ENCODE measurements around the gene SLC22A23.

Gene SLC22A23

DNA sequence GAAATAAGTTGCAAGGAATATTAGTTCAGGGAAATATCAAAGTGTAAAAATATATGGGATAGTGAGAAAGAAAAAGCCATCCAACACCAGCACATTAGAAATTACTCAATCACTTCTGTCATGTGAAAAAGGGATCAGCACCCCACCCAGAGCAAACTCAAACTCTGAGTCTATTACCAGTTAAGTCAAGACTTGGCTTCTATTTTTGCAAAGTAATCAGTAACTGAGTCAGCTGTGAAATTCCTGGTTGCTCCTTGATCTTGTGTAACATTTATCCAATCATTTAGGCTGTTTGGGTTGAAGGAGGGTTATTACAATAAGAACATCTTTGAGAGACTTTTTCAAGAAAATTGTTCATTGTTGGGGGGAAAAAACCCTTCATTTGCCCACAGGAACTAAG, 51.2 kb downstream of the SLC22A23 start:
- H3K27me3 ChIP-seq (ENCODE audit: control insufficient read depth, insufficient read depth, low read length) = no peaks in the 10 kb centered on the region
- peaks cover 4% of the 10 kb centered on the region for H3K4me1 ChIP-seq (ENCODE audit: control insufficient read depth, insufficient read depth, low read length)
- H3K9me3 ChIP-seq (ENCODE audit: control insufficient read depth, insufficient read depth, low read length) = no peaks in the 10 kb centered on the region
- no peak overlapping the region for H3K9ac ChIP-seq (ENCODE audit: low read depth, low read length)
- H3K4me3 ChIP-seq (ENCODE audit: low read depth, low read length) = no peak overlapping the region
- no peaks in the 10 kb centered on the region for H3K36me3 ChIP-seq (ENCODE audit: control insufficient read depth, insufficient read depth, low read length)

DNA sequence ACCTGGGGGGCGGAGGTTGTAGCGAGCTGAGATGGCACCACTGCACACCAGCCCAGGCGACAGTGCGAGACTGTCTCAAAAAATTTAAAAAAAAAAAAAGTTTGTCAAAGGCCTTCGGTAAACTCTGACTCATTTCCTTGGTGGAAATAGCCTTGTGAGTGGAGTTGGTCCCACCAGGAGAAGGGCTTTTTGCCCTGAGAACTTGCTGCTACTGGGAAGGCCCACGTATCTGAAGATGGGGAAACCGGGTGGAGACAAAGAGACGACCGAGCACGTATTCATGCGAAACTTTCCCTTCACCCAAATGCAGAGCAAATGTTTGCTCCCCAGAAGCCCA, 51.7 kb downstream of the SLC22A23 start:
- H3K36me3 ChIP-seq (ENCODE audit: control insufficient read depth, insufficient read depth, low read length) = no peaks in the 10 kb centered on the region
- no peaks in the 10 kb centered on the region for H3K9me3 ChIP-seq (ENCODE audit: control insufficient read depth, insufficient read depth, low read length)
- H3K4me1 ChIP-seq (ENCODE audit: control insufficient read depth, insufficient read depth, low read length) = peaks cover 4% of the 10 kb centered on the region
- H3K27me3 ChIP-seq (ENCODE audit: control insufficient read depth, insufficient read depth, low read length) = no peaks in the 10 kb centered on the region
- H3K9ac ChIP-seq (ENCODE audit: low read depth, low read length) = no peak overlapping the region
- H3K4me3 ChIP-seq (ENCODE audit: low read depth, low read length) = no peak overlapping the region

- Histone ChIP-seq H3K36me3 (ENCODE audit: control insufficient read depth, insufficient read depth, low read length) (no peaks in the 10 kb centered on the region), H3K9me3 (ENCODE audit: control insufficient read depth, insufficient read depth, low read length) (no peaks in the 10 kb centered on the region), H3K9ac (ENCODE audit: low read depth, low read length) (no peak overlapping the region), H3K4me3 (ENCODE audit: low read depth, low read length) (no peak overlapping the region), H3K4me1 (ENCODE audit: control insufficient read depth, insufficient read depth, low read length) (no peaks in the 10 kb centered on the region), H3K27me3 (ENCODE audit: control insufficient read depth, insufficient read depth, low read length) (no peaks in the 10 kb centered on the region)
These were observed 53.3 kb downstream of the SLC22A23 start for GRCh38 chr6:3403238-3404173.

- Histone ChIP-seq H3K9me3 (ENCODE audit: control insufficient read depth, insufficient read depth, low read length) (no peaks in the 10 kb centered on the region), H3K4me1 (ENCODE audit: control insufficient read depth, insufficient read depth, low read length) (no peaks in the 10 kb centered on the region), H3K36me3 (ENCODE audit: control insufficient read depth, insufficient read depth, low read length) (no peaks in the 10 kb centered on the region)
These were observed 54.3 kb downstream of the SLC22A23 start for GRCh38 chr6:3402310-3403237.

GRCh38 chr6:3400162-3400561, 56.7 kb downstream of the SLC22A23 start:
- Histone ChIP-seq H3K9ac (ENCODE audit: low read depth, low read length) (no peak overlapping the region), H3K9me3 (ENCODE audit: control insufficient read depth, insufficient read depth, low read length) (no peaks in the 10 kb centered on the region), H3K4me1 (ENCODE audit: control insufficient read depth, insufficient read depth, low read length) (no peaks in the 10 kb centered on the region), H3K27me3 (ENCODE audit: control insufficient read depth, insufficient read depth, low read length) (no peaks in the 10 kb centered on the region), H3K4me3 (ENCODE audit: low read depth, low read length) (no peak overlapping the region), H3K36me3 (ENCODE audit: control insufficient read depth, insufficient read depth, low read length) (no peaks in the 10 kb centered on the region)

More at GRCh38 chr6:3402310-3403237, 54.3 kb downstream of the SLC22A23 start:
- Histone ChIP-seq H3K9ac (ENCODE audit: low read depth, low read length) (no peak overlapping the region), H3K27me3 (ENCODE audit: control insufficient read depth, insufficient read depth, low read length) (no peaks in the 10 kb centered on the region), H3K4me3 (ENCODE audit: low read depth, low read length) (no peak overlapping the region)

DNA sequence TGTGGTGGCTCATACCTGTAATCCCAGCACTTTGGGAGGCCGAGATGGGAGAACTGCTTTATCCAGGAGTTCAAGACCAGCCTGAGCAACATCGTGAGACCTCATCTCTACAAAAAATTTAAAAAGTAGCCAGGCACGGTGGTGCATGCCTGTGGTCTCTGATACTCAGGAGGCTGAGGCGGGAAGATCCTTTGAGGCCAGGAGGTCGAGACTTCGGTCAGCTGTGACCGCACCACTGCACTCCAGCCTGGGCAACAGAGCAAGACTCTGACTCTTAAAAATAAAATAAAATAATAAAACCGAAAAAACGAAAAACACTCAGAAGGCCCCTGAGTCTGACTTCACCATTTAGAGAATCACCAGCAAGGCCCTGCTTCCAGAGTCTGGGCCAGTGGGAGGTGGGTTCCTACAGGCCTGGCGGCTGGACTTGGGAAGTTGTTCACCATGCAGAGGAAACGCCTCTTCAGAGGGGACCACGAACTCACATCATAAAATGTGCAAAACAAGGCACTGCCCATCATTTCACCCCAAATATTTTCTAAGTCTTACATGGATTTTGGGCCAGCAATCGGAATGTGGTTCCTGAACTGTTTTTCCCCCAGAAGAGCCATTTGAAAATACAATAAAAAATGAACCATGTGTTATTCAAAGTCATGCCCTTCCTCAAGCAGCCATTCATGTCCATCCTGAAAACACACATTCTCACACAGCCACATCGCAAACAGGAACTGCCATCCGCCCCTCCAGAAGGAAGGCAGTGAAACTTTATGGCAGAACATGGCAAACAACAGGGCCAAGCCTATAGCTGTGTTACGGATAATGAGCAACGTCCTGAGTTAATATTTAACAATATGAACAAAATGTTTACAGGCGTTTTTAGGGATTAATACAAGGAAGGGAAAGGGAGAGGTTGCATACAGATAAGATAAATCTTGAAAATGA, 57.8 kb downstream of the SLC22A23 start:
- Histone ChIP-seq H3K4me1 (ENCODE audit: control insufficient read depth, insufficient read depth, low read length) (no peaks in the 10 kb centered on the region), H3K4me3 (ENCODE audit: low read depth, low read length) (no peak overlapping the region), H3K9ac (ENCODE audit: low read depth, low read length) (no peak overlapping the region), H3K27me3 (ENCODE audit: control insufficient read depth, insufficient read depth, low read length) (no peaks in the 10 kb centered on the region), H3K36me3 (ENCODE audit: control insufficient read depth, insufficient read depth, low read length) (no peaks in the 10 kb centered on the region), H3K9me3 (ENCODE audit: control insufficient read depth, insufficient read depth, low read length) (no peaks in the 10 kb centered on the region)

- Histone ChIP-seq H3K27me3 (ENCODE audit: control insufficient read depth, insufficient read depth, low read length) (no peaks in the 10 kb centered on the region), H3K36me3 (ENCODE audit: control insufficient read depth, insufficient read depth, low read length) (no peaks in the 10 kb centered on the region), H3K4me3 (ENCODE audit: low read depth, low read length) (no peak overlapping the region), H3K4me1 (ENCODE audit: control insufficient read depth, insufficient read depth, low read length) (peaks cover 3% of the 10 kb centered on the region), H3K9ac (ENCODE audit: low read depth, low read length) (no peak overlapping the region), H3K9me3 (ENCODE audit: control insufficient read depth, insufficient read depth, low read length) (no peaks in the 10 kb centered on the region)
These were observed 58.7 kb downstream of the SLC22A23 start for GRCh38 chr6:3398165-3398562.

GRCh38 chr6:3397229-3398164, 59.4 kb downstream of the SLC22A23 start:
- H3K36me3 ChIP-seq (ENCODE audit: control insufficient read depth, insufficient read depth, low read length) = no peaks in the 10 kb centered on the region
- no peak overlapping the region for H3K9ac ChIP-seq (ENCODE audit: low read depth, low read length)
- no peak overlapping the region for H3K4me3 ChIP-seq (ENCODE audit: low read depth, low read length)
- peaks cover 3% of the 10 kb centered on the region for H3K4me1 ChIP-seq (ENCODE audit: control insufficient read depth, insufficient read depth, low read length)
- H3K9me3 ChIP-seq (ENCODE audit: control insufficient read depth, insufficient read depth, low read length) = no peaks in the 10 kb centered on the region
- no peaks in the 10 kb centered on the region for H3K27me3 ChIP-seq (ENCODE audit: control insufficient read depth, insufficient read depth, low read length)

GRCh38 chr6:3396503-3397180, 60.2 kb downstream of the SLC22A23 start:
- Histone ChIP-seq H3K27me3 (ENCODE audit: control insufficient read depth, insufficient read depth, low read length) (no peaks in the 10 kb centered on the region), H3K4me3 (ENCODE audit: low read depth, low read length) (no peak overlapping the region), H3K36me3 (ENCODE audit: control insufficient read depth, insufficient read depth, low read length) (no peaks in the 10 kb centered on the region), H3K9me3 (ENCODE audit: control insufficient read depth, insufficient read depth, low read length) (no peaks in the 10 kb centered on the region), H3K4me1 (ENCODE audit: control insufficient read depth, insufficient read depth, low read length) (peaks cover 3% of the 10 kb centered on the region), H3K9ac (ENCODE audit: low read depth, low read length) (no peak overlapping the region)

DNA sequence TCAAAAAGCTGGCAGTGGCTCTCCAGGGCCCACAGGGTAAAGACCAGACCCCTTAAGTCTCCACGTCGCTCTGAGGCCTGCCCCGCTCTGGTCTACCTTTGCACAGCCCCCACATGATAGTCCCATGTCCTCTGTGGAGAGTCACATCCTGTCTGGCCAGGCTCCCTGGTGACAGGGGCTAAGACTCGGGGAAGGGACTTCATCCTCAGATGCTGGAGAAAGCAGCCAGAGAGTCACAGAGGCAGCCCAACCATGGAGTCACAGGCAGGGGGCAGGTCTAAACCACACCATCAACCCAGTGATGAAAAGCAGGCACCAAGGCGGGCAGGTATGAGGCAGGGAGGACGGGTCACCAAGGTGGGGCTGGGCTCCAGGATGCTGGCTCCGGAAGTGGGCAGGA, 62.2 kb downstream of the SLC22A23 start:
- H3K36me3 ChIP-seq (ENCODE audit: control insufficient read depth, insufficient read depth, low read length) = no peaks in the 10 kb centered on the region
- H3K9me3 ChIP-seq (ENCODE audit: control insufficient read depth, insufficient read depth, low read length) = no peaks in the 10 kb centered on the region
- H3K4me1 ChIP-seq (ENCODE audit: control insufficient read depth, insufficient read depth, low read length) = peaks cover 3% of the 10 kb centered on the region
- H3K4me3 ChIP-seq (ENCODE audit: low read depth, low read length) = no peak overlapping the region
- H3K9ac ChIP-seq (ENCODE audit: low read depth, low read length) = no peak overlapping the region
- H3K27me3 ChIP-seq (ENCODE audit: control insufficient read depth, insufficient read depth, low read length) = no peaks in the 10 kb centered on the region
